ENCODE measurements around the gene CDH13.

The CDH13 gene

GRCh38 chr16:83599789-83600462, 973.2 kb downstream of the CDH13 start:
- Histone ChIP-seq H2BK5ac (ENCODE audit: low read depth, low read length, poor library complexity, severe bottlenecking) (no peak overlapping the region), H2AK5ac (ENCODE audit: low read length, severe bottlenecking) (no peak overlapping the region), H3K4ac (ENCODE audit: low read depth in 1 of 2, low read length in 2 of 2) (no peak overlapping the region), H2AFZ (ENCODE audit: low read depth, low read length) (no peak overlapping the region), H3K27me3 (ENCODE audit: control insufficient read depth in 1 of 2, insufficient read depth in 1 of 2, low read length in 2 of 2) (no peaks in the 10 kb centered on the region), H2BK15ac (ENCODE audit: low read depth, poor library complexity, severe bottlenecking) (no peak overlapping the region), H3K23ac (ENCODE audit: low read length in 2 of 2) (no peak overlapping the region), H4K91ac (ENCODE audit: low read length) (no peak overlapping the region), H3K9me3 (ENCODE audit: control insufficient read depth, low read length) (no peaks in the 10 kb centered on the region), H3K27ac (ENCODE audit: low read length, poor library complexity, severe bottlenecking) (no peak overlapping the region), H3K4me3 (ENCODE audit: insufficient read depth in 1 of 2, low read depth in 1 of 2, low read length in 2 of 2) (no peak overlapping the region), H3K4me1 (ENCODE audit: control insufficient read depth, insufficient read depth, low read depth, low read length) (no peaks in the 10 kb centered on the region), H3K14ac (ENCODE audit: low read length in 2 of 2) (no peak overlapping the region), H4K8ac (ENCODE audit: low read length) (no peak overlapping the region), H2BK120ac (ENCODE audit: low read depth, low read length) (no peak overlapping the region), H3K79me1 (replicated peaks; ENCODE audit: low read length, poor library complexity, severe bottlenecking) (no peaks in the 10 kb centered on the region), H3K18ac (ENCODE audit: low read depth in 1 of 2, low read length in 2 of 2) (no peak overlapping the region), H3K36me3 (ENCODE audit: control insufficient read depth in 1 of 2, insufficient read depth in 2 of 2, low read depth in 1 of 2, low read length in 2 of 2) (no peaks in the 10 kb centered on the region), H3K9ac (ENCODE audit: low read length) (no peak overlapping the region), H3K4me2 (ENCODE audit: low read length, poor library complexity, severe bottlenecking) (no peak overlapping the region), H2BK12ac (ENCODE audit: low read length in 2 of 2) (no peak overlapping the region)
- WGBS, result 97% methylated on average over 15 of the region's 15 CpGs
- DNase-seq, result no peak

DNA sequence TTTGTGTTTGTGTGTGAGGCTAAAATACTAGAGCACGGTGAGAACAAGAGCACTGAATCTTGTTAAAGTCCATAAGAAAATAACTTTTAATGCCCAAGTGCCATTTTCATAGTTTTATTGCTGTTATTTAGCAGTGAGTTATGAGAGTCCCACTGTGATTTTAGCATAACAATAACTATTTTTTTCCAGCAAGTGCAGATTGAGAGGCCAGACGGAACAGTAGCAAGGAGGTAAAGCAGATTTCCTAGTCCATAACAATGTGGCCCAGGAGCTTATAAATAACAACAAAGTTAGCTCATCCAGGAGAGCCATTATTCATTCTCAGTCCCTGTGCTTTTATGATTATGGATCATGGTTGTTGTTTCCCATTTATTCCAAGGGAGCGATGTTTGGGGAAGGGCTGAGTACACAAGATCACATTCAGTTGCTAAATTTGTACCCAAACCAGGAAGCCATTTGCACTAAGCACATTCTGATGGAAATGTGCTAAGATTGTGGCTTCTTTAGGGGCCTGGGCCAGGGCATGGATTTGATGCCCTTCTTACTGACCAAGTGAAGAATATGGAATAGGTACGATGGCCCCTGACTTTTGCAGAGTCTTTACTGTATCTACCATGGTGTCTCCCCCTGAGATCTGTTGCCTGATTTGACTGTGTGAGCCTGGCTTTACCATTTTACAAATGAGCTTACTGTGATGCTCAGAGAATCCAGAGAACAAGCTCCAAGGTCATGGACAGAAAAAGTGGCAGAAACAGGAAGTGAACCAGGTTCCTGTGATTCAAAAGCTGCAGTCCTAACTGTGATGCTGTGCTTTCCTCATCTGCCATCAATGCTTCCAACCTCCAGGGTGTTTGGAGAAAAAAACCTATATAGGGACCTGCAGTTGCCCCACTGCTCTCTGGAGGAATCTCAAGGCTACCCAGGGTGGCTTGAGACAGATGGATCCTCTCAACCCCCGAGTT, 976.3 kb downstream of the CDH13 start:
- Histone ChIP-seq H3K9me3 (ENCODE audit: control insufficient read depth, low read length) (no peaks in the 10 kb centered on the region), H3K36me3 (ENCODE audit: control insufficient read depth in 1 of 2, insufficient read depth in 2 of 2, low read depth in 1 of 2, low read length in 2 of 2) (no peaks in the 10 kb centered on the region), H2AFZ (ENCODE audit: low read depth, low read length) (no peak overlapping the region), H4K91ac (ENCODE audit: low read length) (no peak overlapping the region), H2BK12ac (ENCODE audit: low read length in 2 of 2) (no peak overlapping the region), H3K14ac (ENCODE audit: low read length in 2 of 2) (no peak overlapping the region), H3K4me3 (ENCODE audit: insufficient read depth in 1 of 2, low read depth in 1 of 2, low read length in 2 of 2) (no peak overlapping the region), H3K4me2 (ENCODE audit: low read length, poor library complexity, severe bottlenecking) (no peak overlapping the region), H2AK5ac (ENCODE audit: low read length, severe bottlenecking) (no peak overlapping the region), H3K9ac (ENCODE audit: low read length) (no peak overlapping the region), H2BK120ac (ENCODE audit: low read depth, low read length) (no peak overlapping the region), H3K23ac (ENCODE audit: low read length in 2 of 2) (no peak overlapping the region), H2BK15ac (ENCODE audit: low read depth, poor library complexity, severe bottlenecking) (no peak overlapping the region), H3K4me1 (ENCODE audit: control insufficient read depth, insufficient read depth, low read depth, low read length) (no peaks in the 10 kb centered on the region), H3K79me1 (replicated peaks; ENCODE audit: low read length, poor library complexity, severe bottlenecking) (no peaks in the 10 kb centered on the region), H3K4ac (ENCODE audit: low read depth in 1 of 2, low read length in 2 of 2) (no peak overlapping the region), H3K27me3 (ENCODE audit: control insufficient read depth in 1 of 2, insufficient read depth in 1 of 2, low read length in 2 of 2) (no peaks in the 10 kb centered on the region), H3K18ac (ENCODE audit: low read depth in 1 of 2, low read length in 2 of 2) (no peak overlapping the region), H3K27ac (ENCODE audit: low read length, poor library complexity, severe bottlenecking) (no peak overlapping the region), H4K8ac (ENCODE audit: low read length) (no peak overlapping the region), H2BK5ac (ENCODE audit: low read depth, low read length, poor library complexity, severe bottlenecking) (no peak overlapping the region)
- WGBS, result 81% methylated on average over 4 of the region's 5 CpGs
- DNase-seq, result no peak

DNA sequence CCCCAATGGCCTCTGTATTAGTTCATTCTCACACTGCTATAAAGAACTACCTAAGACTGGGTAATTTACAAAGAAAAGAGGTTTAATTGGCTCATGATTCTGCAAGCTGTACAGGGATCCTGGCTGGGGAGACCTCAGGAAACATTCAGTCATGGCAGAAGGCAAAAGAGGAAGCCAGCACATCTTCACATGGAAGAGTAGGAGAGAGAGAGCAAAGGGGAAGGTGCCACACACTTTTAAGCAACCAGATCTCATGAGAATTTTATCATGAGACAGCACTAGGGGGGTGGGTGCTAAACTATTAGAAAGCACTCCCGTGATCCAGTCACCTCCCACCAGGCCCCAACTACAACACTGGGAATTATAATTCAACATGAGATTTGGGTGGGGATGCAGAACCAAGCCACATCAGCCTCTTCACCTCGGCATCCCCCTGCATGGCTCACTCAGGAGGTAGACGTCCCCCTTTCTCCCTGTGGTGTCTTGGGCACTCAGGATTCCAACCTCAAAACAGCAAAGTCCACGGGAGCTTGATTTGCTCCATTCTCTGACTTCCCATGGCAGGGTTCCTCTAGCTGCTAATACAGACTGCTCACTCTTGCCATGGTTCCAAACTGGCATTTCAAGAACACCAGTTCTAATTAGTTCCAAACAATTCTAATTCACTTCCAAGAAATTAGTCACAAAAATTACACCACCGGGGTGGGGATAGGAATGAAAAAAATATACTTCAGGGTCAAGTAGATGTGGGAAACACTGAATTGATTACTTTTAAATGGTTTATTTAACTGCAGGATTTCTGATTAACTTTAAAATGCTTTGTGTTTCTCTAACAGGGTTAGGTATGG, 977.2 kb downstream of the CDH13 start:
- Histone ChIP-seq H2BK120ac (ENCODE audit: low read depth, low read length) (no peak overlapping the region), H4K8ac (ENCODE audit: low read length) (no peak overlapping the region), H4K91ac (ENCODE audit: low read length) (no peak overlapping the region), H3K4ac (ENCODE audit: low read depth in 1 of 2, low read length in 2 of 2) (no peak overlapping the region), H3K4me2 (ENCODE audit: low read length, poor library complexity, severe bottlenecking) (no peak overlapping the region), H2BK5ac (ENCODE audit: low read depth, low read length, poor library complexity, severe bottlenecking) (no peak overlapping the region), H3K27ac (ENCODE audit: low read length, poor library complexity, severe bottlenecking) (no peak overlapping the region), H3K14ac (ENCODE audit: low read length in 2 of 2) (no peak overlapping the region), H2BK15ac (ENCODE audit: low read depth, poor library complexity, severe bottlenecking) (no peak overlapping the region), H3K9ac (ENCODE audit: low read length) (no peak overlapping the region), H2AFZ (ENCODE audit: low read depth, low read length) (no peak overlapping the region), H2AK5ac (ENCODE audit: low read length, severe bottlenecking) (no peak overlapping the region), H3K4me1 (ENCODE audit: control insufficient read depth, insufficient read depth, low read depth, low read length) (no peaks in the 10 kb centered on the region), H3K9me3 (ENCODE audit: control insufficient read depth, low read length) (no peaks in the 10 kb centered on the region), H3K79me1 (replicated peaks; ENCODE audit: low read length, poor library complexity, severe bottlenecking) (no peaks in the 10 kb centered on the region), H3K23ac (ENCODE audit: low read length in 2 of 2) (no peak overlapping the region), H3K18ac (ENCODE audit: low read depth in 1 of 2, low read length in 2 of 2) (no peak overlapping the region), H3K4me3 (ENCODE audit: insufficient read depth in 1 of 2, low read depth in 1 of 2, low read length in 2 of 2) (no peak overlapping the region), H3K27me3 (ENCODE audit: control insufficient read depth in 1 of 2, insufficient read depth in 1 of 2, low read length in 2 of 2) (no peaks in the 10 kb centered on the region), H2BK12ac (ENCODE audit: low read length in 2 of 2) (no peak overlapping the region), H3K36me3 (ENCODE audit: control insufficient read depth in 1 of 2, insufficient read depth in 2 of 2, low read depth in 1 of 2, low read length in 2 of 2) (no peaks in the 10 kb centered on the region)
- 90% methylated on average over 5 of the region's 5 CpGs for WGBS
- no peak for DNase-seq
